Transverse colon (tissue), 4 donors: ENCODE measurements around the gene CYP4F22. TPM values are rescaled to one million over a fixed set of nuclear protein-coding genes. Genes with fewer than 3 reads are reported as not detected.
"Not testable (repeated sequence)": the region's sequence is repeated elsewhere in the genome, so short reads cannot be mapped to it uniquely, and the experiment has no call there.

Experiments
- DNase-seq: peaks from one replicate; pipeline ENCODE4 v3.0.0-alpha.2; 2019
- H3K27ac ChIP-seq, 4 donors: fragments of 200-600 bp; sonication (generic); 2 replicates each; pipeline ENCODE4 v1.5.1; 2016 to 2018; ENCODE audit warnings: inconsistent platforms in 4 of 4
- H3K27me3 ChIP-seq: fragments of 200-600 bp; sonication (generic); 2 replicates; pipeline ENCODE4 v1.5.1; 2017; ENCODE audit warnings: inconsistent platforms
- H3K36me3 ChIP-seq, 4 donors: fragments of 200-600 bp; sonication (generic); 2 replicates each; pipeline ENCODE4 v1.5.1; 2017 to 2019; ENCODE audit warnings: inconsistent platforms in 4 of 4
- H3K4me1 ChIP-seq, 4 donors: fragments of 200-600 bp; sonication (generic); 2 replicates each; pipeline ENCODE4 v1.5.1; 2017 to 2020; ENCODE audit warnings: inconsistent platforms in 4 of 4
- H3K4me3 ChIP-seq, 4 donors: fragments of 200-600 bp; sonication (generic); 1 replicate in 1 of 4; 2 replicates in 3 of 4; pipeline versions ENCODE4 v1.5.1 to v1.6.1; 2017 to 2019; ENCODE audit warnings: inconsistent platforms in 4 of 4
- H3K9me3 ChIP-seq, 2 donors: fragments of 200-600 bp; sonication (generic); 2 replicates each; pipeline ENCODE4 v1.5.1; 2017 to 2019; ENCODE audit warnings: inconsistent platforms in 2 of 2
- EP300 ChIP-seq: sonication (generic); formaldehyde crosslinking; IDR thresholded peaks from one replicate; pipeline ENCODE4 v1.6.1; 2017; ENCODE audit warnings: antibody characterized with exemption, low read depth
- POLR2A ChIP-seq: fragments of 450-650 bp; IDR thresholded peaks from one replicate; pipeline ENCODE4 v1.6.1; 2016; ENCODE audit warnings: antibody characterized with exemption, mild to moderate bottlenecking, moderate library complexity
- POLR2AphosphoS5 ChIP-seq, 3 donors: sonication (generic); formaldehyde crosslinking; IDR thresholded peaks; one replicate each; pipeline ENCODE4 v1.6.1; 2016; ENCODE audit warnings: antibody characterized with exemption in 3 of 3
- WGBS, 2 donors: methylation state at CpG; one replicate each; pipeline ENCODE4 v1.1.5; 2018; ENCODE audit warnings: low coverage in 1 of 2; 5-methylcytosine and 5-hydroxymethylcytosine counted together
- in situ Hi-C, 4 donors: fragments of 200-750 bp; cut with MboI; loops; one replicate each; pipeline versions ENCODE4 v1.15.0 to v1.15.1; 2017; ENCODE audit warnings: low sequenced_read_pairs in 3 of 4, low pct_ligation_motif_present in 1 of 4, low pct_unique_long_range_greater_than_20kb in 1 of 4
- intact Hi-C: fragments of 100-400 bp; cut with DNase I; formaldehyde crosslinking; loops from one replicate; pipeline ENCODE4 v1.15.1; 2023; ENCODE audit warnings: low total_unique reads
- total RNA-seq, 4 donors: library from RNA; depleted of rRNA; stranded (reverse); fragments of >200 nt; gene quantifications; one replicate each; pipeline ENCODE4 v1.1.0, GENCODE V29; 2016
- TF ChIP-seq, protein P1 (sequence below), 5 experiments: fragments of 200-600 bp in 3 of 5; fragments of 450-650 bp in 2 of 5; sonication (generic) in 3 of 5; IDR thresholded peaks; 1 replicate in 2 of 5; 2 replicates in 3 of 5; pipeline ENCODE4 v1.5.1; 2016 to 2017; ENCODE audit warnings: antibody characterized with exemption in 5 of 5, inconsistent platforms in 3 of 5, mild to moderate bottlenecking in 2 of 5, moderate library complexity in 1 of 5

The CYP4F22 gene
- total RNA-seq, 4 donors from 2014 or later, result not detected

DNA sequence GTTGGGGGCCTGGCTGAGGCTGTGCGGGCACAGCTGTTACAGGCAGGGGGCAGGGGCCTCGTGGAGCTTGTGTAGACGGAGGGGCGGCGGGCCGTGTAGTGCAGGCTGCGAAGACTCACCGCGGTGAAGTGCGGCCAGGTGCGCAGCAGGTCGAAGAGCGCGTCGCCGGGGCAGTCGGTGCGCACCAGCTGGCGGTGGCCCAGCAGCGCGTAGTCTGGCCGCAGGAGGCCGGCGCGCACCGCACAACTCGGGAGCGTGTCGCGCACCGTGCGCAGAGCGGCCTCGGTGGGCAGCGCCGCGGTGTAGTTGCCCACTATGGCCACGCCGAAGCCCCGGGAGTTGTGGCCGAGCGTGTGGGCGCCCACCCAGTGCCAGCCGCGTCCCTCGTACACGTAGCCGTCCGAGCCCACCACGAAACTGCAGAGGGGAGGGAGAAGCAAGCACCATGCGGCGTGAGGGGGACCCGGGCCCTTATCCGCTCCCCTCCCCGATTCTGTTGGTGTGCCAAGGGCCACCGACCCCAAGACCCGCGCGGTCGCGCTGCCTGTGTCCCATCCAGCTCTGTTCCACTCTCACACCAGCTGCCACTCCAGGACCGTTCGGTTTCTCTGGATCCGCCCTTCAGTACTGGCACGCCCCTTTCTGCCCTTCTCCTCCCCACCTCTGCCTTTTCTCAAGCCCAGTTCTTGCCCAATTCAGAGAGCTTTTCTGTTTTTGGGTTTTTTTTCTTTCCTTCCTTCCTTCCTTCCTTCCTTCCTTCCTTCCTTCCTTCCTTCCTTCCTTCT lies 38.6 kb upstream of the CYP4F22 start:
- Histone ChIP-seq H3K4me3 (peak overlapping the region in 3 of 4 donors; percentile 5 to 35 (median 24)), H3K27me3 (peaks cover 55% of the 10 kb centered on the region), H3K27ac (no peak overlapping the region), H3K36me3 (no peaks in the 10 kb centered on the region), H3K4me1 (peaks cover 0 to 21% (median 9%) of the 10 kb centered on the region in 4 donors), H3K9me3 (no peaks in the 10 kb centered on the region)
- no peak for TF ChIP-seq POLR2AphosphoS5 (IDR thresholded peaks at IDR 0.05)
- TF ChIP-seq, protein P1, sequence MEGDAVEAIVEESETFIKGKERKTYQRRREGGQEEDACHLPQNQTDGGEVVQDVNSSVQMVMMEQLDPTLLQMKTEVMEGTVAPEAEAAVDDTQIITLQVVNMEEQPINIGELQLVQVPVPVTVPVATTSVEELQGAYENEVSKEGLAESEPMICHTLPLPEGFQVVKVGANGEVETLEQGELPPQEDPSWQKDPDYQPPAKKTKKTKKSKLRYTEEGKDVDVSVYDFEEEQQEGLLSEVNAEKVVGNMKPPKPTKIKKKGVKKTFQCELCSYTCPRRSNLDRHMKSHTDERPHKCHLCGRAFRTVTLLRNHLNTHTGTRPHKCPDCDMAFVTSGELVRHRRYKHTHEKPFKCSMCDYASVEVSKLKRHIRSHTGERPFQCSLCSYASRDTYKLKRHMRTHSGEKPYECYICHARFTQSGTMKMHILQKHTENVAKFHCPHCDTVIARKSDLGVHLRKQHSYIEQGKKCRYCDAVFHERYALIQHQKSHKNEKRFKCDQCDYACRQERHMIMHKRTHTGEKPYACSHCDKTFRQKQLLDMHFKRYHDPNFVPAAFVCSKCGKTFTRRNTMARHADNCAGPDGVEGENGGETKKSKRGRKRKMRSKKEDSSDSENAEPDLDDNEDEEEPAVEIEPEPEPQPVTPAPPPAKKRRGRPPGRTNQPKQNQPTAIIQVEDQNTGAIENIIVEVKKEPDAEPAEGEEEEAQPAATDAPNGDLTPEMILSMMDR (IDR thresholded peaks at IDR 0.05), result no peak
- TF ChIP-seq EP300, result no peak
- intact Hi-C loops, result loop anchor here (10.0 kb wide), 1 partner anchor 665 kb away; no protein-coding TSS in a partner anchor
- peak; percentile 24 for DNase-seq
- 2 to 13% methylated on average over 9 to 40 of the region's 65 CpGs for WGBS, 2 donors
- in situ Hi-C loops, result no loop called here

DNA sequence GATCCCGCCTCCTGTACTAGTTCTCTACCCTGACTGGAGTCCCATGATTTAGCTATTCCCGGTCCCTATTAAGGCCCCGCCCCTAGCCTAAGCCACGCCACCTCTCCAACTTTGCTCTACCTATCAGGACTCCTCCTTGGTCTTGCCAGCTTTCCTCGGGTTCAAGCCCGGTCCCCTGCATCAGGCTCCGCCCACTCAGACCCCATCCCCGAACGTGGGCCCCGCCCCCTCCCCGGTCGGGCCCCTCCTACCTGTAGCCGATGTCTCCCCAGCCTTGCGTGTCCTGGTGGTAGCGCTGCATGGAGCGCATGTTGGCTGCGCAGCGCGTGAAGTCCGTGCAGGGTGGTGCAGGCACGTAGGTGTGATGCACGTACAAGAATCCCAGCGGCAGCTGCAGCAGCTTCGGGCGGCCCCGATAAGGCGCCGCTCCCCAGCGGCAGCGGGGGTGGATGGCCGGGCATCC lies 36.7 kb upstream of the CYP4F22 start:
- TF ChIP-seq POLR2AphosphoS5 (IDR thresholded peaks at IDR 0.05), result no peak
- TF ChIP-seq, protein P1 (IDR thresholded peaks at IDR 0.05), result no peak
- no peak for TF ChIP-seq POLR2A
- no peak for TF ChIP-seq EP300
- no peaks in the 10 kb centered on the region for H3K36me3 ChIP-seq
- H3K4me3 ChIP-seq, result no peak overlapping the region
- in situ Hi-C loops (no loop called here), intact Hi-C loops (loop anchor here (10.0 kb wide), 1 partner anchor 667 kb away; no protein-coding TSS in a partner anchor)
- no peak for DNase-seq
- WGBS, 2 donors, result 73% methylated on average over 31 of the region's 31 CpGs; no CpG with 5 or more reads in 1 of the 2 donors
- peaks cover 48% of the 10 kb centered on the region for H3K27me3 ChIP-seq
- no peak overlapping the region for H3K27ac ChIP-seq
- H3K4me1 ChIP-seq, result peaks cover 0 to 18% (median 6%) of the 10 kb centered on the region in 4 donors
- no peaks in the 10 kb centered on the region for H3K9me3 ChIP-seq

DNA sequence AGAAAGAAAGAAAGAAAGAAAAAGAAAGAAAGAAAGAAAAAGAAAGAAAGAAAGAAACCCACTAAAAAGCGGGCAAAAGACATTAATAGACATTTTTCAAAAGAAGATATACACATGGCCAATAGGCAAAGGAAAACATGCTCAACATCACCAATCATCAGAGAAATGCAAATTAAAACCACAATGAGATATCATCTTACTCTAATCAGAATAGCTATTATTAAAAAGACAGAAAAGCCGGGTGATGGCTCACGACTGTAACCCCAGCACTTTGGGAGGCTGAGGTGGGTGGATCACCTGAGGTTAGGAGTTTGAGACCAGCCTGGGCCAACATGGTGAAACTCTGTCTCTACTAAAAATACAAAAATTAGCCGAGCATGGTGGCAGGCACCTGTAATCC lies 34.5 kb upstream of the CYP4F22 start:
- DNase-seq, H3K4me3 ChIP-seq, H3K36me3 ChIP-seq, in situ Hi-C loops, H3K9me3 ChIP-seq, H3K27ac ChIP-seq: not testable (repeated sequence)
- intact Hi-C loops, result loop anchor here (10.0 kb wide), 1 partner anchor 669 kb away; no protein-coding TSS in a partner anchor
- peaks cover 35% of the 10 kb centered on the region for H3K27me3 ChIP-seq
- peaks cover 0 to 13% (median 6%) of the 10 kb centered on the region in 4 donors for H3K4me1 ChIP-seq
- WGBS, 2 donors, result 67 to 73% methylated on average over 3 to 4 of the region's 4 CpGs

DNA sequence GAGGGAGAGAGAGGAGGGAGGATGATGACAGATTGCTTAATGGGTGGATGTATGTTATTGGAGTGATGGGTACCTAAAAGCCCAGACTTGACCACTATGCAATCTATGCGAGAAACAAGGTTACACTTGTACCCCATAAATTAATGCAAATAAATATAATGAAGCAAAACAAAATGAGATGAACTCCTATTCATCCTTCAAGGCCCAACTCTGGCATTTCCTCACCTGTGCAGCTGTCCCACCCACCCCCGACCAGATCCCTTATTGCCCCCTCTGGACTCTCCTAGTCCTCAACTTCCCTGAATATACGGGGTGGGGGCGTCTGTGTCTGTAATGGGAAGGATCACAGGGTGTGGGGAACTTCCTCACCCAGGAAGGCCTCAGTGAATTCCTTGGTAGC lies 33.2 kb upstream of the CYP4F22 start:
- in situ Hi-C loops (no loop called here), intact Hi-C loops (loop anchor here (10.0 kb wide), 1 partner anchor 670 kb away; no protein-coding TSS in a partner anchor)
- H3K27me3 ChIP-seq, result peaks cover 21% of the 10 kb centered on the region
- H3K36me3 ChIP-seq, result no peaks in the 10 kb centered on the region
- WGBS, 2 donors, result 74 to 100% methylated on average over 1 to 4 of the region's 4 CpGs
- DNase-seq, result no peak
- no peaks in the 10 kb centered on the region for H3K9me3 ChIP-seq
- H3K27ac ChIP-seq, result no peak overlapping the region
- no peak overlapping the region for H3K4me3 ChIP-seq
- H3K4me1 ChIP-seq, result no peaks in the 10 kb centered on the region
- no peak for TF ChIP-seq POLR2A
- TF ChIP-seq EP300, result no peak
- TF ChIP-seq, protein P1 (IDR thresholded peaks at IDR 0.05), result no peak
- no peak for TF ChIP-seq POLR2AphosphoS5 (IDR thresholded peaks at IDR 0.05)
